H1 (cell line): Measurements from ENCODE around the gene NXN. TPM values are rescaled to one million over a fixed set of nuclear protein-coding genes. Genes with fewer than 3 reads are reported as not detected.

Experiments used
- CTCF ChIA-PET: fragments of 300-600 bp; sonication (Branson Sonifier 250); formaldehyde crosslinking; loops from one replicate; lab custom pipeline; 2021; ENCODE audit not compliant: partially characterized antibody; lab: Charles Lee
- POLR2A ChIA-PET: fragments of 300-600 bp; sonication (Branson Sonifier 250); formaldehyde crosslinking; loops from one replicate; lab custom pipeline; 2021; ENCODE audit warnings: inconsistent platforms; ENCODE audit not compliant: partially characterized antibody; lab: Charles Lee
- DNase-seq, 2 experiments: peaks; one replicate each; pipeline versions ENCODE4 v3.0.0 to v3.0.0-alpha.2; 2010 to 2022; ENCODE audit warnings: low spot score in 2 of 2, low read depth in 1 of 2, mixed read lengths in 1 of 2
- FAIRE-seq: peaks from 2 replicates; lab custom pipeline; 2011; peaks lifted over from hg19 to GRCh38; lab: Jason Lieb, UNC
- H2AFZ ChIP-seq: 2 replicates; pipeline ENCODE4 v1.8.1; 2012; ENCODE audit warnings: low read length, inconsistent platforms
- H2AK5ac ChIP-seq: 2 replicates; pipeline ENCODE4 v1.6.1; 2013; ENCODE audit warnings: low read depth, low read length
- H2BK120ac ChIP-seq: replicated peaks from 2 replicates; pipeline ENCODE3; 2013; ENCODE audit warnings: low read depth, low read length, inconsistent platforms
- H2BK12ac ChIP-seq: 2 replicates; pipeline ENCODE4 v1.6.1; 2013; ENCODE audit warnings: low read depth, low read length
- H2BK15ac ChIP-seq: 2 replicates; pipeline ENCODE4 v1.6.1; 2013; ENCODE audit warnings: low read length
- H2BK20ac ChIP-seq: 2 replicates; pipeline ENCODE4 v1.6.1; 2013; ENCODE audit warnings: low read length
- H2BK5ac ChIP-seq: 2 replicates; pipeline ENCODE4 v1.6.1; 2013; ENCODE audit warnings: low read depth, low read length
- H3K14ac ChIP-seq: 2 replicates; pipeline ENCODE4 v1.6.1; 2013; ENCODE audit warnings: inconsistent platforms; ENCODE audit not compliant: insufficient read length
- H3K18ac ChIP-seq: 2 replicates; pipeline ENCODE4 v1.6.1; 2013; ENCODE audit warnings: low read length; ENCODE audit errors: extremely low read depth
- H3K23ac ChIP-seq: 2 replicates; pipeline ENCODE4 v1.6.1; 2013; ENCODE audit warnings: inconsistent platforms; ENCODE audit not compliant: insufficient read length
- H3K23me2 ChIP-seq: 2 replicates; pipeline ENCODE4 v1.6.1; 2013; ENCODE audit warnings: low read depth, low read length
- H3K27ac ChIP-seq: 2 replicates; pipeline ENCODE4 v1.6.1; 2011; ENCODE audit warnings: low read depth, low read length, inconsistent platforms
- H3K27me3 ChIP-seq, 4 experiments: replicated peaks in 1 of 4; 1 replicate in 1 of 4; 2 replicates in 3 of 4; pipeline versions ENCODE4 v1.6.1 to v1.8.1; 2011 to 2013; ENCODE audit warnings: low read length in 3 of 4, mild to moderate bottlenecking in 3 of 4, inconsistent platforms in 2 of 4, mixed read lengths in 2 of 4, moderate library complexity in 1 of 4; ENCODE audit not compliant: control insufficient read depth in 3 of 4, insufficient read depth in 3 of 4; ENCODE audit errors: extremely low read depth in 1 of 4
- H3K36me3 ChIP-seq, 4 experiments: 2 replicates each; pipeline versions ENCODE4 v1.6.1 to v1.8.1; 2011 to 2013; ENCODE audit warnings: mild to moderate bottlenecking in 4 of 4, low read length in 3 of 4, moderate library complexity in 2 of 4, control low read depth in 1 of 4, inconsistent platforms in 1 of 4; ENCODE audit not compliant: insufficient read depth in 4 of 4, control insufficient read depth in 2 of 4
- H3K4ac ChIP-seq: replicated peaks from 2 replicates; pipeline ENCODE3; 2013; ENCODE audit warnings: low read length, low read depth, mixed read lengths, inconsistent platforms; ENCODE audit not compliant: insufficient read length
- H3K4me1 ChIP-seq, 4 experiments: replicated peaks in 1 of 4; 1 replicate in 1 of 4; 2 replicates in 3 of 4; pipeline versions ENCODE4 v1.6.1 to v1.8.1; 2011 to 2013; ENCODE audit warnings: low read length in 3 of 4, inconsistent platforms in 2 of 4, mixed read lengths in 1 of 4; ENCODE audit not compliant: insufficient read depth in 4 of 4, control insufficient read depth in 3 of 4
- H3K4me2 ChIP-seq, 2 experiments: 2 replicates each; pipeline versions ENCODE4 v1.6.1 to v1.8.1; 2011 to 2013; ENCODE audit warnings: low read depth in 2 of 2, low read length in 2 of 2, control low read depth in 1 of 2, inconsistent platforms in 1 of 2, mild to moderate bottlenecking in 1 of 2; ENCODE audit not compliant: insufficient read depth in 1 of 2
- H3K4me3 ChIP-seq, 4 experiments: fragments of 200-600, 300-600 bp in 1 of 4; sonication (generic), shearing (Covaris generic), sonication (Bioruptor Twin) in 1 of 4; 2 replicates each; pipeline versions ENCODE4 v1.5.1 to v1.8.1; 2011 to 2016; ENCODE audit warnings: low read length in 4 of 4, low read depth in 3 of 4, control low read depth in 2 of 4, inconsistent platforms in 2 of 4, mild to moderate bottlenecking in 2 of 4, mixed read lengths in 1 of 4, moderate library complexity in 1 of 4; ENCODE audit not compliant: insufficient read depth in 2 of 4; ENCODE audit errors: extremely low read depth in 1 of 4
- H3K56ac ChIP-seq: replicated peaks from 2 replicates; pipeline ENCODE3; 2013; ENCODE audit warnings: low read depth, mild to moderate bottlenecking, mixed read lengths, low read length, inconsistent platforms; ENCODE audit not compliant: insufficient read length
- H3K79me1 ChIP-seq: 2 replicates; pipeline ENCODE4 v1.6.1; 2013; ENCODE audit warnings: low read depth, low read length, control low read depth
- H3K79me2 ChIP-seq, 2 experiments: 2 replicates each; pipeline versions ENCODE4 v1.6.1 to v1.8.1; 2012 to 2013; ENCODE audit warnings: low read length in 2 of 2, mild to moderate bottlenecking in 2 of 2, inconsistent platforms in 1 of 2; ENCODE audit not compliant: insufficient read depth in 2 of 2, control insufficient read depth in 1 of 2
- H3K9ac ChIP-seq, 4 experiments: replicated peaks in 1 of 4; 1 replicate in 1 of 4; 2 replicates in 3 of 4; pipeline versions ENCODE4 v1.6.1 to v1.8.1; 2011 to 2013; ENCODE audit warnings: low read depth in 3 of 4, low read length in 3 of 4, control low read depth in 2 of 4, mild to moderate bottlenecking in 2 of 4, moderate library complexity in 2 of 4, inconsistent platforms in 1 of 4; ENCODE audit errors: extremely low read depth in 1 of 4
- H3K9me3 ChIP-seq, 2 experiments: 2 replicates each; pipeline versions ENCODE4 v1.6.1 to v1.8.1; 2012 to 2013; ENCODE audit warnings: mild to moderate bottlenecking in 2 of 2, moderate library complexity in 2 of 2, control low read depth in 1 of 2, inconsistent platforms in 1 of 2, low read depth in 1 of 2, low read length in 1 of 2, mixed read lengths in 1 of 2; ENCODE audit not compliant: insufficient read depth in 2 of 2
- H4K20me1 ChIP-seq, 2 experiments: replicated peaks in 1 of 2; 2 replicates each; pipeline versions ENCODE3 to v1.8.1; 2011 to 2013; ENCODE audit warnings: inconsistent platforms in 2 of 2, low read length in 2 of 2, mild to moderate bottlenecking in 1 of 2; ENCODE audit not compliant: insufficient read depth in 2 of 2, control insufficient read depth in 1 of 2
- H4K5ac ChIP-seq: 2 replicates; pipeline ENCODE4 v1.6.1; 2013; ENCODE audit warnings: low read length, low read depth, mixed read lengths, inconsistent platforms; ENCODE audit not compliant: insufficient read length
- H4K8ac ChIP-seq: 2 replicates; pipeline ENCODE4 v1.8.0; 2013; ENCODE audit warnings: mild to moderate bottlenecking, moderate library complexity, low read length, inconsistent platforms; ENCODE audit not compliant: insufficient read depth; ENCODE audit errors: extremely low read depth
- H4K91ac ChIP-seq: replicated peaks from 2 replicates; pipeline ENCODE3; 2013; ENCODE audit warnings: low read length, mixed read lengths, inconsistent platforms; ENCODE audit not compliant: insufficient read length
- ASH2L ChIP-seq: fragments of 200-600, 300-600 bp; sonication (generic); IDR thresholded peaks from one replicate; pipeline ENCODE4 v1.7.1; 2017; ENCODE audit warnings: low read length
- CHD2 ChIP-seq: IDR thresholded peaks from 2 replicates; pipeline ENCODE4 v1.6.1; 2012; ENCODE audit warnings: low read length, improper control_type of control experiment
- EZH2 ChIP-seq: fragments of 200-600 bp; sonication (generic); IDR thresholded peaks from 2 replicates; pipeline ENCODE4 v1.7.1; 2012; ENCODE audit warnings: low read depth, mild to moderate bottlenecking, moderate library complexity, low read length, inconsistent platforms; ENCODE audit not compliant: severe bottlenecking
- NANOG ChIP-seq: IDR thresholded peaks from 2 replicates; pipeline ENCODE4 v1.6.1; 2011; ENCODE audit warnings: low read length, low read depth, mild to moderate bottlenecking, inconsistent platforms; ENCODE audit not compliant: insufficient read depth, poor library complexity, severe bottlenecking
- PHF8 ChIP-seq: fragments of 200-600 bp; sonication (generic); conservative IDR thresholded peaks from 2 replicates; pipeline ENCODE4 v1.7.1; 2012; ENCODE audit warnings: low read depth, mild to moderate bottlenecking, inconsistent platforms, low read length, moderate library complexity
- POLR2AphosphoS5 ChIP-seq: IDR thresholded peaks from 2 replicates; pipeline ENCODE4 v1.6.1; 2011; ENCODE audit warnings: low read depth, low read length
- RAD21 ChIP-seq, 2 experiments: IDR thresholded peaks in 1 of 2; conservative IDR thresholded peaks in 1 of 2; 2 replicates each; pipeline ENCODE4 v1.6.1; 2011; ENCODE audit warnings: low read depth in 2 of 2, low read length in 2 of 2, improper control_type of control experiment in 1 of 2, inconsistent platforms in 1 of 2, mild to moderate bottlenecking in 1 of 2, moderate library complexity in 1 of 2
- RFX5 ChIP-seq: IDR thresholded peaks from 2 replicates; pipeline ENCODE4 v1.6.1; 2011; ENCODE audit warnings: low read depth, low read length, improper control_type of control experiment, borderline replicate concordance
- SRF ChIP-seq: IDR thresholded peaks from 2 replicates; pipeline ENCODE4 v1.6.1; 2011; ENCODE audit warnings: mild to moderate bottlenecking, low read depth, low read length, moderate library complexity
- TEAD4 ChIP-seq: IDR thresholded peaks from 2 replicates; pipeline ENCODE4 v1.6.1; 2012; ENCODE audit warnings: low read depth, low read length, inconsistent platforms, mixed read lengths
- YY1 ChIP-seq: IDR thresholded peaks from 2 replicates; pipeline ENCODE4 v1.6.1; 2011; ENCODE audit warnings: low read depth, mild to moderate bottlenecking, low read length
- WGBS, 2 experiments: shearing (Covaris generic) in 1 of 2; methylation state at CpG; one replicate each; pipeline versions ENCODE4 v1.1.6 to v1.1.7; 2013 to 2015; ENCODE audit warnings: low lambda C conversion rate in 2 of 2, mixed read lengths in 2 of 2, inconsistent platforms in 1 of 2, low coverage in 1 of 2, missing lambda C conversion rate in 1 of 2; ENCODE audit not compliant: insufficient replicate concordance in 2 of 2, insufficient coverage in 1 of 2, insufficient read length in 1 of 2; ENCODE audit errors: extremely low coverage in 1 of 2, missing lambda C conversion rate in 1 of 2; 5-methylcytosine and 5-hydroxymethylcytosine counted together
- polyA plus RNA-seq, 7 experiments: library from polyadenylated mRNA; depleted of rRNA in 3 of 7; stranded (reverse) in 5 of 7; unstranded in 2 of 7; fragments of >200 nt in 5 of 7; fragments of 200-250 nt in 2 of 7; gene quantifications; 1 replicate in 5 of 7; 2 replicates in 1 of 7; 4 replicates in 1 of 7; pipeline versions ENCODE4 v1.2.1 to v1.2.3, GENCODE V29; 2011 to 2013; ENCODE audit warnings: missing spikeins in 2 of 7, mixed read lengths in 2 of 7
- total RNA-seq: library from RNA; stranded (reverse); fragmentation: NEBNext Ultra II Directional; extraction: Animal tissue kit (Norgen Biotek cat#: 25700); gene quantifications from 2 replicates; pipeline ENCODE4 v1.2.1, GENCODE V29; 2021
- TF ChIP-seq, protein P1 (sequence below): IDR thresholded peaks from 2 replicates; pipeline ENCODE4 v1.6.1; 2011; ENCODE audit warnings: low read depth, mild to moderate bottlenecking, low read length; ENCODE audit not compliant: insufficient read depth

Gene NXN
- total and polyA plus RNA-seq, 2 of the 8 experiments (the other 6 are each of a cell fraction or from before 2014, with no cell fraction given): 94.1 to 107 TPM

DNA sequence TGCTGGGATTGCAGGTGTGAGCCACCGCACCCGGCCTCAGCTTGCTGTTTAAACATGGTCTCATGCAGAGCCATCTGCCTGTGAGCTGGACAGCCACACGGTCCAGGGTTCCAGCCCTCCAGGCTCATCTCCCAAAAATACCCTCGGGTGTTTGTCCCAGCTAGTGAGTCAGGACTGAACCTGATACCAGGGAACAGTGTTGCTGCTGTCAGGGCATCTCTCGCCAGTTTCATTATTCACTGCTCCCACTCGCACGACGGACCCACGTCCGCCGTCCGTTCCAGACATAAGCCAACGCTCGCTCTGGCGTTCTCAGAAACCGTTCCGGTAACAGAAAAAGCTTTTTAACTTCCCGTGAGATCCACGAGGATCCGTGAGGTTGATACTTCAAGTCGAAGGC lies 77.6 kb downstream of the NXN start:
- ChIA-PET POLR2A (interaction anchor here (0.8 to 1.2 kb wide), 2 partner anchors 28 to 149 kb away, joined by 3 to 5 read pairs; no protein-coding TSS in a partner anchor), CTCF (interaction anchor here (1.0 to 2.2 kb wide), 6 partner anchors 30 to 107 kb away, joined by 3 to 9 read pairs (median 4); no protein-coding TSS in a partner anchor)
- H3K4me1 ChIP-seq: peaks cover 4 to 14% (median 9%) of the 10 kb centered on the region in 4 experiments
- no peak overlapping the region for H4K91ac ChIP-seq
- FAIRE-seq (peak; percentile 24), DNase-seq (no peak)
- H2AK5ac ChIP-seq: peak overlapping the region; percentile 79; the same call in 1 of the 2 replicates
- 91% methylated on average over 21 of the region's 21 CpGs; no CpG with 5 or more reads in 1 of the 2 experiments for WGBS, 2 experiments
- peak overlapping the region; percentile 70 for H2BK12ac ChIP-seq
- peak overlapping the region; percentile 40 for H2BK5ac ChIP-seq
- no peak overlapping the region for H2BK120ac ChIP-seq
- no peak overlapping the region for H2BK20ac ChIP-seq
- H4K20me1 ChIP-seq: peaks cover 6 to 8% of the 10 kb centered on the region in 2 experiments
- H3K14ac ChIP-seq: no peak overlapping the region
- no peaks in the 10 kb centered on the region for H3K9me3 ChIP-seq
- peaks cover 0 to 50% of the 10 kb centered on the region in 2 experiments; a peak in 2 of 4 replicates for H3K79me2 ChIP-seq
- H3K9ac ChIP-seq: no peak overlapping the region
- H3K23ac ChIP-seq: no peak overlapping the region
- peak overlapping the region; percentile 40; the same call in 1 of the 2 replicates for H3K27ac ChIP-seq
- H2AFZ ChIP-seq: no peak overlapping the region
- no peak overlapping the region for H4K5ac ChIP-seq
- H3K79me1 ChIP-seq: peaks cover 8% of the 10 kb centered on the region
- H3K18ac ChIP-seq: no peak overlapping the region; the same call in 1 of the 2 replicates
- H3K4me2 ChIP-seq: peak overlapping the region in 1 of 2 experiments; percentile 35; a peak in 1 of 4 replicates
- H3K23me2 ChIP-seq: no peaks in the 10 kb centered on the region
- peak overlapping the region; percentile 88; the same call in 1 of the 2 replicates for H2BK15ac ChIP-seq
- no peaks in the 10 kb centered on the region for H3K36me3 ChIP-seq
- no peak overlapping the region for H3K4me3 ChIP-seq
- no peak overlapping the region; the same call in 1 of the 2 replicates for H4K8ac ChIP-seq
- H3K4ac ChIP-seq: no peak overlapping the region
- no peaks in the 10 kb centered on the region for H3K27me3 ChIP-seq
- no peak overlapping the region for H3K56ac ChIP-seq
- TF ChIP-seq RAD21 (IDR thresholded peaks at IDR 0.05 in 1 of 2, conservative IDR thresholded peaks at IDR 0.05 in 1 of 2; ENCODE audit: low read depth in 2 of 2, low read length in 2 of 2): no peak
- TF ChIP-seq TEAD4: no peak
- TF ChIP-seq POLR2AphosphoS5: no peak
- TF ChIP-seq NANOG: no peak
- TF ChIP-seq, protein P1, sequence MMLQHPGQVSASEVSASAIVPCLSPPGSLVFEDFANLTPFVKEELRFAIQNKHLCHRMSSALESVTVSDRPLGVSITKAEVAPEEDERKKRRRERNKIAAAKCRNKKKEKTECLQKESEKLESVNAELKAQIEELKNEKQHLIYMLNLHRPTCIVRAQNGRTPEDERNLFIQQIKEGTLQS: no peak
- no peak for TF ChIP-seq ASH2L
- no peak for TF ChIP-seq PHF8
- TF ChIP-seq EZH2: no peak
- TF ChIP-seq RFX5: no peak
- TF ChIP-seq SRF: no peak
- no peak for TF ChIP-seq YY1
- TF ChIP-seq CHD2: no peak
